ENCODE data around the gene CDC20B.
"Not testable (repeated sequence)": the region's sequence is repeated elsewhere in the genome, so short reads cannot be mapped to it uniquely, and the experiment has no call there.

Gene CDC20B

DNA sequence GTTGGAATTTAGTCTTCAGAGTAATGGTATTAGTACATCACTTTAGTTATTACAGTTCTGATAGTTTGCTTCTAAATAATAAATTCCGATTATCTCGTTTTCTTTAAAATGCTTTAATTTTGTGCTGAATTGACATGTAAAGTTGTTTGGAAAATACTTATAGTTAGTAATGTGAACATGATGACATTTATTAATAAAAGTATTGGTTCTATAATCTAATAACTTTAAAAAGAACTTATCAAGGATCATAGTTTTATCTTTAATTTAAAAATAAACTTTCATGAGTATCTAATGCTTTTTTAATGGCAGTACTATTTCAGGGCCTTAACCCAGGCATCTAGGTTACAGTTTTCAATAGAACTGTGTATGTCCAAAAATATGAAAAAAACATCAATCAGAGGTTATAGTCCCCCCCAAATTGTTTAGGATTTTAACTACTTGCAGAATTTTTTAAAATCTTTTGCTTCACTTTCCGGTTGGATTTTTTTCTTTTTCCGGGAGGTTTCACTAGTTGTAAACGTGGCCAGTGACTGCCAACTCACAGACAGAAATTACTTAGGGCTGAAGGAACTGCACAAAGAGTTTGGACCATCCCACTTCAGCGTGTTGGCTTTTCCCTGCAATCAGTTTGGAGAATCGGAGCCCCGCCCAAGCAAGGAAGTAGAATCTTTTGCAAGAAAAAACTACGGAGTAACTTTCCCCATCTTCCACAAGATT is 12.3 kb downstream of the CDC20B start:
- DNase-seq (ENCODE audit: low read depth, low spot score), result peak; percentile 57

DNA sequence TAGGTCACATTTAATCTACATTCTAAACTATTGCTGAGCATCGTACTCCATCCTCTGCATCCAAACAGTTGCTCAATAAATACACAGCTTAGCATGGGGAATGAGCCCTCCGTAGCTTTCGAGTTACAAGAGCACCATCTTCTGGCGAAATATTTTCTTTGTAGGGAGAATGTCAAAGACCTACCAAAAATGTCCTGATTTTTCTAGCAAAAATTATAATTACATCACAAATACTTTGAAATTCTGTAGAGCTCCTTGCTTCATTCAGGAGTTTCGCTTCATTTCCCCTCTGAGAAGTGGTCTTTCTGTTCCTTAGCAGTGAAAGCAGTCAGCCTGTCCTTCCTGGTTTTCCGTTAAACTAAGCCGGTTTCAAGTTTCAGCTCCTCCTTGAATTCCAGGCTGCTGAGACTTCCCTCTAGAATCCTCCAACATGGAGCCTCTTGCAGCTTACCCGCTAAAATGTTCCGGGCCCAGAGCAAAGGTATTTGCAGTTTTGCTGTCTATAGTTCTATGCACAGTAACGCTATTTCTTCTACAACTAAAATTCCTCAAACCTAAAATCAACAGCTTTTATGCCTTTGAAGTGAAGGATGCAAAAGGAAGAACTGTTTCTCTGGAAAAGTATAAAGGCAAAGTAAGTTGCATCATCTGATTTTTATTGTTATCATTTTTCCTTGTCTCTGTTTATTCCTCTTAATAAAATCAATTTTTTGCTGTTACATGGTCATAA is 13.0 kb downstream of the CDC20B start, which contains the start of gene GPX8:
GPX8 (plus strand) TSS at position 409 of the 730 bp plus-strand sequence; CDS start at position 431, 22 bp downstream.
- DNase-seq (ENCODE audit: low read depth, low spot score), result peak; percentile 50

DNA sequence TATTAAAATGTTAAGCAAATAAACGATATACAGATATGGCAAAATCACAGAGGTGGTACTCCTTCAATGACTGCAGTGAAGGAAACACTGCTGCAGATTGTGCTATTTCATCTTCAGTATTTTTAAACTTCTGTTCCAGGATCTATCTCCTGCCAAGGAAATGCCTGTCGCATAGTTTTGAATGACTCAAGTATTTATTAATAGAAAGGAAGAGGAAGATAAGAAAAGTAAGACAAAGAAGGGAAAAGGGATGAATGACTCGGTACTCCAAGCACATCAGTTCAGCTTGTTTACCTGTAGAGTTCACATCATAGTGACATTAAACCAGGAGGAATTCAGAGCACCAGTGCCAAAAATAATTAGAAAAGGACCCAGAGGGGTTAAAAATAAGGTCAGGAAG is 18.1 kb downstream of the CDC20B start:
- DNase-seq (ENCODE audit: low read depth, low spot score), result no peak

DNA sequence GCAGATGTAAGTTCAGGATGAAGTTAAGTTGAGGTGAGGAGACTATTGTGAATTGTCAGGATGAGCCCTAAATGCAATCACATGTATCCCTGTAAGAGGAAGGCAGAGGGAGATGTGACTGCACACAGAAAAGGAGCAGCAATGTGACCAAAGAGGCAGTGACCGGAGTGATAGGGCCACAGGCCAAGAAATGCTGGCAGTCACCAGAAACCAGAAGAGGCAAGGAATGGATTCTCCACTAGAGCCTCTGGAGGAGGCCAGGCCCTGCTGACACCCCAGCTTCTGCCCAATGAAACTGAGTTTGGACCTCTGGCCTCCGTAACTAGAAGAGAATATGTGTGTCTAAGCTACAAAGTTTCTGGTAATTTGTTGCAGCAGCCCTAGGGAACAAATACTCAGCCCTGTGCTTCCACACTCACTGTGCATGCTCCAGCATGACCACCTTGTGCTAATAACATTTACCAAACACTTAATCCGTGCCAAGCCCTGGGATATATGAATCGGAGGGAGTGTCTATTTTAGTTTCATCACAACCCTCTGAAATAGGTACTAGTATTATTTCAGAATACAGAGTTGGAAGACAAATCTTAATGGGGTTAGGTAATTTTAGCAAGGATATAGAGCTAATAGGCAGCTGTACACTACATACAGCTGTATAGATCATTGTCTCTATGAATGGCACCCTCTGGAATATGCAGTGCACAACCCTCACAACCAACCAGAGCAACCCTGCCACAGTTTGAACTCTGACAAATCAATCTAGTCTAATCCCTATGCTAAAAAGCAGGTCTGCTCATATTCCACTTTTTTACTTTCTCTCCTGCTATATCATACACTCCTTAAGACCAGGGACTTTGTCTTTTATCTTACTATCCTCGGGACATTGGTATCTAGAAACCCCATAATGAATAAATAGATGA is 20.8 kb downstream of the CDC20B start:
- no peak for DNase-seq (ENCODE audit: low read depth, low spot score)

DNA sequence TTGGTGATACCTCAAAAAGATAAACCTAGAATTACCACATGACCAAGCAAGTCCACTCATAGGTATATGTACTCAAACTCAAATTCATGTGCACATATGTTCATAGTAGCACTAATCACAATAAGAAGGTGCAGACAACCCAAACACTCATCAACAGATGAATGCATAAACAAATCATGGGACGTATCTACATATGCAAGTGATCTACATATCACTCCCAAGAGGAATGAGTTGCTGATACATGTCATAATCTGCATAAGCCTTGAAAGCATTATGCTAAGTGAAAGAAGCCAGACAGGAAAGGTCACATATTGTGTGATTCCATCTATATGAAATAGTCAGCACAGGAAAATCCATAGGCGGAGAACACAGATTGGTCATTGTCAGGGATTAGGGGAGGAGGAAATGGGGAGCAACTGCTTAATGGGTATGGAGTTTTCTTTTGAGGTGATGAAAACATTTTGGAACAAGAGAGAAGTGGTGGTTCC is 23.6 kb downstream of the CDC20B start:
- DNase-seq (ENCODE audit: low read depth, low spot score), result no peak

DNA sequence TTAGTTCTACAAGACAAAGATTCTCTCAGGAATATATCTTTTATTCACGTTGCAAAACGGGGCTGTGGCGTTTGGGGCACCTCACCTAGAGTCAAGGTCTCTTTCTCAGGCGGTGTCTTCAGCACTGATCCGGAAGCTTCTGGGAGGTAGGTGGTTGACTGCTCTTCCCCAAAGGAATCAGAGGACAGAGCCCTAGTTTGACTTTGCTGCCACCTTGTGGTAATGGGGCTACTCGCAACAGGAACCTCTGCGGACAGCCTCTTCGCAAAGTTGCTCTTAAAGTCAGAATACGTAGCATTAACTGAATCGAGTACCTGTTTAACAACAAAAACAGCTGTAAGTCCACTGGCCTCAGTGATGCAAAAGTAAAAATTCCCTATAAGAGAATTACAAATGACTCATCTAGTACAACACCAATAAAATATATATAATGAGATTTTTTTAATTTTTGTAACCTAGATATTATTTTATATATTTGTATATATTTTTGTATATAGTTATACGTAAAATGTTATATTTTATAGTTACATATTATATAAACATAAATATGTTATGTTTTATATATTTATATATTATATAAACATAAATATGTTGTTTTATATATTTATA is 26.3 kb downstream of the CDC20B start:
- DNase-seq (ENCODE audit: low read depth, low spot score), result peak; percentile 57

DNA sequence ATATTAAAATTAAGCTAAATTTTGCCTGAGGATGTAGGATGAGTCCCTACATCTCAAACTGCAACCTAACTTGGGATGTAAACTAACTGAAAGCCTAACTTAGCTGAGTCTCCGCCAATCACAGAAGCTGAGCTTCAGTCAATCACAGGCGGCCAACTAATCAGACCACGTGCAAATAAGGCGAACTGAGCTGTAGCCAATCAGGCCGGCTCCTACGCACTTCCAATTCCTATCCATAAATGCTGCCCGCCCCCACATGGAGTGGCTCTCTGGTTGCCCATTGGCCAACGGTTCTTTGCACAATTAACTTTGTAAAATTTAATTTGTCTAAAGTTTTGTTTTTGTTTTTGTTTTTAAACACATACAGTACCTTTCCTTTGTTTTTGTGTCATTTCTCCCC is 26.9 kb downstream of the CDC20B start:
- no peak for DNase-seq (ENCODE audit: low read depth, low spot score)

DNA sequence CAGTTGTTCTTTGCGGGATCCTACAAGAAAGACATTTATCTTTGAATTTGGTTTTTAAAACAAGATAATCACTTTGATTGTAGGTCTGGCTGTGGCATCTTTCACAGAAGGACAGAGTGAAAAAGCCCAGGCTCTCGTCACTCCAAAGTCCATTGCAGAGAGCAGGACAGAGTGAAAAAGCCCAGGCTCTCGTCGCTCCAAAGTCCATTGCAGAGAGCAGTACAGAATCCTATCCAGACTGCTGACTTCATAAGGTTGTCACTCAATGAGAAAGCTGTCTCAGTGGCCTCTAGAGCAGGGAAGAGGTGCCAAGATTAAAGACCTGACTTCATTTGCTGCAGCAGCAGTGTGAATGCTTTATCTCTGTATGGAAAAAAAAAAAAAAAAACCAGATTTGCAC is 29.4 kb downstream of the CDC20B start:
- DNase-seq (ENCODE audit: low read depth, low spot score), result no peak

DNA sequence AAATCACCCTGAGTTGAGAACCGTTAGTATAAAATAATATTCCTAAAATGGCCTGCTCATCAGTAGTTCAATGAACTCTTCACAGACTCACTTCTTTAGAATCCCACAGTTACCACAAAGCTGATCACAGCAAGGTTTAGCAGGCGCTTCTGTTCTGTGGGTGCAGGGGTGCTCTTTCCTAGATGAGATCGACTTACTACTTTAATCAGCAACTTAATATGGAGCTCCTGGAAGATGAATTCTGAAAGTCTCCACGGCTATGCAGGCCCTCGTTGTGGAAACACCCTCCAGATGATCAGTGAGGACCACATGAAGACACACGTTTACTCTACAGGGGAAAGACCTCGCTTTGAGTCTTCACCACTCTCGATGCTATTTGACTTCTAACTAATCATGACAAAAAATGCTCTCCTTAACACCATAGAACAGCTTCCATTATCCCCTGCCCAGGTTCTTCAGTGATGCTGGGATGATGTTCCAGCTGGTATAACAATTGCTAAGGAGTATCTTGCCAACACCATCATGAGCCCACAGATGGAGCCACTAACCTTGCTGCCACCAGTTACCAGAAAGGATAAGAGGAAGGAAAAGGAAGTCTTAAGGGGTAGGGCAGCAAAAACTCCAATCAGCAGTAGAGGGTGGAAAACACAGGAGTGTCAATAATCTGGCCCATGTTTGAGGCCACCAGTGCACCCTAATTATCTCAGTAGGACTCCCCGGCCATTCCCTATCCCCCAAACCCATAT is 30.9 kb downstream of the CDC20B start:
- DNase-seq (ENCODE audit: low read depth, low spot score), result no peak

DNA sequence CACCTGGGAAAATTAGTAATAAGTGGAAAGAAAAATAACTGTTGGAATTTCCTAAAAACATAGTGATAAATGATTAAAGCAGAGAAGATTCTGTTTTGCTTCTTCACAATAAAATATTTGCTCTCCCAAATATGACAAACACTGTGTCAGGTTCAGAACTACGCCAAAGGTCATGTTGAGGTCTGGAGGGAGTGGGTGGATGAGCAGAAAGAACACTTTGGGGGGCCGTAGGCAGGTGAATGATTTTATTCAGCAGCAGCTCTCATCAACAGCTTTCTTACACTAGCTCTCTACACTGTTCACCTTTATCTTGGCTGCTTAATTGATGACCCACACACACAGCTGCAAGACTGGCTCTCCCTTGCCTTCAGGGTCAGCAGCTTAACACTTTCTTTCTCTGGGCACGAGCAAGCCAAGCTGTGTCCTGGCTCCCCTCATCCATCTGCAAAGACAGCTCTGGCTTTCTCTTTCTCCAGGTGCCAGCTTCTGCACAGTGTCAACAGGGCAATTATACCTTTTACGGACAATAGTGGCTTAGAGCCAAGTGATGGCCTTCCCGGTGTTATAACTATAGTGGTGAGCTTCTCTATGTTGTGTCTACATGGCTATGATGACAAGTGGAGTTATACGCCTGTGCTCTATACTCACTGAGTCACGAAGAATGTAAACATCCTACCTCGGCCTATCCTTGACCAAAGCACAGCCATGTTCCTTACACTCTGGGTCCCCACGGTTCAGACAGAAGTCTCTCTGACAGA is 31.9 kb downstream of the CDC20B start:
- no peak for DNase-seq (ENCODE audit: low read depth, low spot score)

DNA sequence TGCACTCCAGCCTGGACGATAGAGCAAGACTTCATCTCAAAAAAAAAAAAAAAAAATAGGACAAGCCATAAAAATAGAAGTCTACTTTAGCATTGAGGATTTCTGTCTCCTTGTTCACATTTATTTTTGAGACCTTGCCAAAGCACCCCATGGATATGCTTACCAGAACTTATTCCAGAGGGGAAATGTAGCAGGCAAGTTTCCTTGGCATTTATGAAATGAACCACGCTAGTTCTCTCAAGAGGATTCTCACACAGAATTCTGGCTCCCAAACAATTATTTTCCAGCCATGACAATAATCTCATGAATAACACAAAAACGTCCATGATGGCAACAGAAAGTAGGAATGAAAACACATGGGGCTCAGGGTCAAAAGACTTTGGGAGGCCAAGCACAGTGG is 36.5 kb downstream of the CDC20B start:
- no peak for DNase-seq (ENCODE audit: low read depth, low spot score)

DNA sequence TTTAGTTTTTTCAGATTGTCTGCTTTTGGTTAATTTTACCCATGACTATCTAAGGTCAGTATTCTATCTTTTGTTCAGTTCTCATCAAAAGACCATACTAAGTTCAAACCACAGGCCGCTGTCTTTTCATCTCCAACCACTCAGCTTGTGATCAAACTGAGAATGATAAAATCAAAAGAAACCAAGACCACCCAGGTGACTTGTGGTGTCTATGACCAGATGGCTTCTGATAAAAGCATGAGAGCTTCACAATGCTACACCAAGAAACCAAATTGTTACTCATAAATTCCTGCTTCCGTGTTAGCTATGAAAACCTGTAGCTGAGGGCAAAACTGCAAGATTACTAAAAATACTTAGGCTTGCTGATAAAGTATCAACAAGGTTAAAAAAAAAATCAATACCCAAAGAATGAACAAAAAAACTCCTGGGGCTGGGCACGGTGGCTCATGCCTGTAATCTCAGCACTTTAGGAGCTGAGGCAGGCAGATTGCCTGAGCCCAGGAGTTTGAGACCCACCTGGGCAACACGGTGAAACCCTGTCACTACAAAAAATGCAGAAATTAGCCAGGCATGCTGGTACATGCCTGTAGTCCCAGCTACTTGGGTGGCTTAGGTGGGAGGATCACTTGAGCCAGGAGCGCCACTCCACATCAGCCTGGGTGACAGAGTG is 38.8 kb downstream of the CDC20B start:
- no peak for DNase-seq (ENCODE audit: low read depth, low spot score)

DNA sequence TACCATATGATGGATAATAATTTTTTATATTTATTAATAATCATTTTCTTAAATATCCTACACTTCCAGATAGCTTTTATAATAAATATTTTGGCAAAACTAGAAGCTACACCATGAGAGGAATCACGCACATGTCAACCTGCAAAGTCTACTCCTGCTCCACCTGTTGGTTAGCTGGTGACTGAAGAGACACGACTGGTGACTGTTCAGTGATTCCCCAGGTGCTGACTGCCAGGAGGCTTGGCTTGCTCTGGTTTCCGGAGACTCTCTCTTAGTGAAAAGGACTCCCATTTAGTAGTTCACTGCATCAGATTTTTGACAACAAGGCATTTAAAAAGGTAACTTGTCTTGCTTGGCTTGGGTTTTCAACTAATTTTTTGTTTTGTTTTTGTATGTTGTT is 49.6 kb downstream of the CDC20B start:
- no peak for DNase-seq (ENCODE audit: low read depth, low spot score)

DNA sequence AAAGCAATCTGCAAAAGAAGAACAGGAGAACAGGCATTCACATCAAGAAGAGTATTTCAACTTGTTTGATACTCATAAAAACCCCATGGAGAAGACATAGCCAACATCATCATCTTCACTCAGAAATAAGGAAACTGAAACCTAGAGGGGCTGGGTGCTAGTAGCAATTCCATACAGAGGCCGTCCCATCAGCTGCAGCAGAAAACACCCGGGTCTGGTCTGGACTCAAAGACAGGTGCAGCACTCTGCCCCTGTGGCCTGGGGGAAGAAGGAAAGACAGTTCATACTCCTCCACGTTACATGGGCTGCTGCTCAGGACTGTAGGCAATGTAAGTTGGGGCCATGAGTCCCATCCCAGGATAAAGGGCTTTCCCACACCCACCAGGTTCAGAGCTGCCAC is 58.9 kb downstream of the CDC20B start:
- DNase-seq (ENCODE audit: low read depth, low spot score), result no peak

DNA sequence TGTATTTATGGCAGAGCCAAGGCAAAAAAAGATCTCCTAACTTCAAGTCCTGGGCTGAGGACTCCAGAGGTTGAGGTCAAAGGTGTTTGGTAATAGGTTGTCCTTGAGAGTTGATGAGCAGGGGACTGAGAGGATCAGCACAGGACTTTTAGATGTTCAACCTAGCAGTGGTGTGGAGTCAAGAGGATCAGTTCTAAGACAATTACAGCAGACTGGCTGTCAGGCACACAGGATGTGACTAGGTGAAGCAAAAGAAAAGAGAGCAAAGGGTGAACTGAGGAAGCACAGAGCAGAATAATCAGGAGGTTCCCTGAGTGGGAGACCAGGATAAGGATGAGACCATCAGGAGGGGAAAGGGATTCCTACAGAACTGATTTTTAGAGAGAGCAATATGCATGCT is 59.6 kb downstream of the CDC20B start:
- DNase-seq (ENCODE audit: low read depth, low spot score), result no peak

DNA sequence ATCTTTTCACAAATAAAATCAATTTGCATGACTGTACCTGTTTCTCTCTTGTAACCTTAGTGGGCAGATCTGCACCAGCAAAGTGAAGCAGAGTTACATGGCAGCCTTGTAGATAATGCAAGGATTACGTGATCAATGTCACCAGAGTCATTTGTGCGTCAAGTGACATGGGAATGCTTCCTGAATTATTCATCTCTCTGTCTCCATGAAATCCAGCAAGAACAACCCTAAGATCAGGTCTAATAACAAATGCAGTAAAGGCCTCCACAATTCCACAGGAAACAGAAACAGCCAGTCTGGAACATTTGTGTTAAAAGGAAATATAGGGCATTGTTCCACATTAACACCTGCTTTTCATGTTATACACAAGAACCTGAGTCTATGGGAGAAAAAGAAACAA is 62.8 kb downstream of the CDC20B start:
- no peak for DNase-seq (ENCODE audit: low read depth, low spot score)

DNA sequence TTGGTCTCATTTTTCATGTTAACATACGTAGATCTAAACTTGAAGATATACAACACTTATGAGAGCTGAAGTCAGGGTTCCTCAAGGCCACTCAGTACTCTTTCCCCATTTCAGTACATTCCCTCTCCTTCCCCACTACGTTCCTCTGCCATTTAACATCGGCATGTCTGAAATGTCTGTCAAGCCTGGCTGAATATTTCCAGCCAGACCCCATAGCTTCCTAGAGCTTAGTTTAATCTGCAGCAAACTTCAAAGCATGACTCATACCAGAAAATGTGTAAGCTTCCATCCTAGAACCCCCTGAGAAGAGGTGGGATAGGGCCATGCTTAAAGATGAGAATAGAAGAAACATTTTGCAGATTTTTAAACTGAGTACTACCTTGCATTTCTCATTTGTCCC is 64.3 kb downstream of the CDC20B start:
- DNase-seq (ENCODE audit: low read depth, low spot score), result no peak

DNA sequence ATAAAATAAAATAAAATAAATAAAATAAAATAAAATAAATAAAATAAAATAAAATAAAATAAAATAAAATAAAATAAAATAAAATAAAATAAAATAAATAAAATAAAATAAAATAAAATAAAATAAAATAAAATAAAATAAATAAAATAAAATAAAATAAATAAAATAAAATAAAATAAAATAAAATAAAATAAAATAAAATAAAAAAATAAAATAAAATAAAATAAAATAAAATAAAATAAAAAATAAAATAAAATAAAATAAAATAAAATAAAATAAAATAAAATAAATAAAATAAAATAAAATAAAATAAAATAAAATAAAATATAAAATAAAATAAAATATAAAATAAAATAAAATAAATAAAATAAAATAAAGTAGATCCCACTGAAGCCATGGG is 67.0 kb downstream of the CDC20B start:
- DNase-seq (ENCODE audit: low read depth, low spot score), result not testable (repeated sequence)

DNA sequence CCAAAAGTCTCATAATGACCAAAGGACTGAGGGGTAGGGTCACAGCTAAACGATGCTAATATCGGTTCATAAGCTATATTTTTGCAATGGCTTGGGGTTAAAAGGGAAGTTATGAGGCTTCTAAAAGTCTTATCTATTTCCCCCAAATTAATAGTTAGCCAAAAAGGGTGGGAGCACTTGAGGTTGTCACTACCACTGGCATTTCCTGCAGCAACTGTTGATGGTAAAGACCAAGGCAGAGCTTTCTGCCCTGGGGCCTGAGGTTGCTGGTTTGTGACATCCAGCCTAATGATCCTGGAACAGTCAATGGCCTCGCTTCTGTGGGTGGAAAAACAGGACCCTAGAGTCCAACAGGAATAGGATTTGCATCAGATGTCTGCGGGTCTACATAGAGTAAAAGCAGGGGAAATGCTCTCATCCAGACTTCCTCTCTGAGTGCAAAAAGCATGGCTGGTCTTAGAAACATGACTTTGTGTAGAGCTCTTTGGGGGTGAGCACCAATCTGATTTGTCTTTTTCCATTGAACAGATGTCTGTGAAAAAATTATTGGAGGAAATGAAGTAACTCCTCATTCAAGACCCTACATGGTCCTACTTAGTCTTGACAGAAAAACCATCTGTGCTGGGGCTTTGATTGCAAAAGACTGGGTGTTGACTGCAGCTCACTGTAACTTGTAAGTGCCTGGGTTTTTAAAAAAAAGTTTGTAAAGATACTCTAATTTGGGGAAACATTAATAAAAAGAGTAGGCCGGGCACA is 67.9 kb downstream of the CDC20B start:
- no peak for DNase-seq (ENCODE audit: low read depth, low spot score)
